Embryonic facial prominence (tissue), 1 donor: Measurements from ENCODE around the gene RBM19.

Source experiments
- DNase-seq: peaks from one replicate; pipeline ENCODE4 v3.0.0-alpha.2; 2016; ENCODE audit errors: extremely low spot score

Gene RBM19

GRCh38 chr12:113803759-113804140 is 162.4 kb downstream of the RBM19 start:
- no peak for DNase-seq

- no peak for DNase-seq
Observed at GRCh38 chr12:113802966-113803758, 163.0 kb downstream of the RBM19 start.

GRCh38 chr12:113802000-113802749 is 163.9 kb downstream of the RBM19 start:
- DNase-seq = no peak

GRCh38 chr12:113800201-113800600 is 165.9 kb downstream of the RBM19 start:
- DNase-seq = no peak

- no peak for DNase-seq
Observed at GRCh38 chr12:113798552-113798951, 167.6 kb downstream of the RBM19 start.

GRCh38 chr12:113797535-113797868 is 168.6 kb downstream of the RBM19 start:
- DNase-seq = no peak

GRCh38 chr12:113796852-113797534 is 169.1 kb downstream of the RBM19 start:
- no peak for DNase-seq

- no peak for DNase-seq
Observed at GRCh38 chr12:113796066-113796827, 169.9 kb downstream of the RBM19 start.

GRCh38 chr12:113795445-113795844 is 170.7 kb downstream of the RBM19 start:
- no peak for DNase-seq

- DNase-seq = no peak
Observed at GRCh38 chr12:113794774-113795173, 171.4 kb downstream of the RBM19 start.

GRCh38 chr12:113793250-113793649 is 172.9 kb downstream of the RBM19 start:
- DNase-seq = no peak

GRCh38 chr12:113792450-113792849 is 173.7 kb downstream of the RBM19 start:
- DNase-seq = no peak

GRCh38 chr12:113788020-113788856 is 177.9 kb downstream of the RBM19 start:
- DNase-seq = no peak

- DNase-seq = no peak
Observed at GRCh38 chr12:113786107-113786506, 180.0 kb downstream of the RBM19 start.

- DNase-seq = no peak
Observed at GRCh38 chr12:113783811-113784210, 182.3 kb downstream of the RBM19 start.

GRCh38 chr12:113782873-113783272 is 183.3 kb downstream of the RBM19 start:
- DNase-seq = no peak

- no peak for DNase-seq
Observed at GRCh38 chr12:113781415-113782198, 184.5 kb downstream of the RBM19 start.

- no peak for DNase-seq
Observed at GRCh38 chr12:113779774-113780173, 186.4 kb downstream of the RBM19 start.

- DNase-seq = no peak
Observed at GRCh38 chr12:113778432-113779132, 187.5 kb downstream of the RBM19 start.

- DNase-seq = no peak
Observed at GRCh38 chr12:113777751-113778150, 188.4 kb downstream of the RBM19 start.
